Activated T-helper 2 cell treated with anti-CD3 and anti-CD28 coated beads, Interferon-gamma antibody, Interleukin-2, Interleukin-4, amounts not matched to agents 10 μg/mL and 5 μg/mL and 100 μg/mL, durations not matched to agents 14 hours and 24 hours and 36 hours (primary cell): ENCODE measurements around the gene OR52L1. TPM values are rescaled to one million over a fixed set of nuclear protein-coding genes. Genes with fewer than 3 reads are reported as not detected.

Experiments
- DNase-seq: peaks from one replicate; pipeline ENCODE4 v3.0.0; 2021; ENCODE audit warnings: low spot score
- H3K27ac Mint-ChIP-seq: one replicate; pipeline ENCODE4 v1.8.0; 2021; ENCODE audit warnings: mixed read lengths
- H3K27me3 Mint-ChIP-seq: one replicate; pipeline ENCODE4 v1.8.0; 2021; ENCODE audit warnings: low read depth, mixed read lengths
- H3K36me3 Mint-ChIP-seq: one replicate; pipeline ENCODE4 v1.8.0; 2021; ENCODE audit warnings: low read depth, mixed read lengths
- H3K4me1 Mint-ChIP-seq: one replicate; pipeline ENCODE4 v1.8.0; 2021; ENCODE audit warnings: low read depth, mixed read lengths
- H3K4me3 Mint-ChIP-seq: one replicate; pipeline ENCODE4 v1.8.0; 2021; ENCODE audit warnings: low read depth, mild to moderate bottlenecking, moderate library complexity, mixed read lengths
- H3K9me3 Mint-ChIP-seq: one replicate; pipeline ENCODE4 v1.8.0; 2021; ENCODE audit warnings: mixed read lengths
- intact Hi-C: fragments of 100-400 bp; cut with micrococcal nuclease; formaldehyde crosslinking; loops from one replicate; pipeline ENCODE4 v1.15.1; 2023
- total RNA-seq: library from RNA; stranded (reverse); gene quantifications from 2 replicates; pipeline ENCODE4 v1.2.3, GENCODE V29; 2022

Gene OR52L1
- not detected in 2 replicates for total RNA-seq

- Mint-ChIP-seq H3K36me3 (no peaks in the 10 kb centered on the region), H3K4me1 (no peaks in the 10 kb centered on the region), H3K27ac (no peak within 1 kb of the TSS), H3K9me3 (no peaks in the 10 kb centered on the region), H3K27me3 (peaks cover 2% of the 10 kb centered on the region), H3K4me3 (no peak within 1 kb of the TSS)
- intact Hi-C loops, result loop anchor here (10.0 kb wide), 1 partner anchor 58 kb away; no protein-coding TSS in a partner anchor
- no peak for DNase-seq
Observed at GRCh38 chr11:5986885-5987284, at the start of gene OR52L1. TSS of gene OR52L1 (minus strand) at chr11:5986985. CDS start at chr11:5986930, 55 bp downstream.

GRCh38 chr11:6030708-6031405, 44.1 kb upstream of the OR52L1 start, which contains the start of gene OR56A1:
TSS of gene OR56A1 (minus strand) at chr11:6030758. CDS start at chr11:6027692, 3,066 bp downstream.
- Mint-ChIP-seq H3K27me3 (peaks cover 6% of the 10 kb centered on the region), H3K4me3 (no peak within 1 kb of the TSS), H3K4me1 (no peaks in the 10 kb centered on the region), H3K9me3 (no peaks in the 10 kb centered on the region), H3K27ac (no peak within 1 kb of the TSS), H3K36me3 (no peaks in the 10 kb centered on the region)
- intact Hi-C loops, result no loop called here
- DNase-seq, result no peak

GRCh38 chr11:6027501-6027900, 40.7 kb upstream of the OR52L1 start:
- H3K27ac Mint-ChIP-seq, result no peak overlapping the region
- intact Hi-C loops, result loop anchor here (10.0 kb wide), 1 partner anchor 237 kb away; no protein-coding TSS in a partner anchor
- H3K9me3 Mint-ChIP-seq, result no peaks in the 10 kb centered on the region
- H3K4me1 Mint-ChIP-seq, result no peaks in the 10 kb centered on the region
- peaks cover 17% of the 10 kb centered on the region for H3K27me3 Mint-ChIP-seq
- H3K4me3 Mint-ChIP-seq, result no peak overlapping the region
- no peaks in the 10 kb centered on the region for H3K36me3 Mint-ChIP-seq
- no peak for DNase-seq

GRCh38 chr11:6025056-6025455, 38.3 kb upstream of the OR52L1 start:
- Mint-ChIP-seq H3K4me3 (no peak overlapping the region), H3K4me1 (no peaks in the 10 kb centered on the region), H3K27me3 (peaks cover 25% of the 10 kb centered on the region), H3K27ac (no peak overlapping the region), H3K36me3 (no peaks in the 10 kb centered on the region), H3K9me3 (no peaks in the 10 kb centered on the region)
- intact Hi-C loops, result loop anchor here (10.0 kb wide), 1 partner anchor 240 kb away; no protein-coding TSS in a partner anchor
- no peak for DNase-seq

- Mint-ChIP-seq H3K9me3 (no peaks in the 10 kb centered on the region), H3K36me3 (no peaks in the 10 kb centered on the region), H3K4me1 (no peaks in the 10 kb centered on the region), H3K27ac (no peak overlapping the region), H3K4me3 (no peak overlapping the region), H3K27me3 (peaks cover 30% of the 10 kb centered on the region)
- DNase-seq, result no peak
- intact Hi-C loops, result loop anchor here (2.0 to 10.0 kb wide), 3 partner anchors 242 to 330 kb away; no protein-coding TSS in a partner anchor
Observed at GRCh38 chr11:6022956-6023355, 36.2 kb upstream of the OR52L1 start.

- H3K4me1 Mint-ChIP-seq, result no peaks in the 10 kb centered on the region
- intact Hi-C loops, result no loop called here
- no peaks in the 10 kb centered on the region for H3K9me3 Mint-ChIP-seq
- no peak overlapping the region for H3K27ac Mint-ChIP-seq
- no peak for DNase-seq
- H3K36me3 Mint-ChIP-seq, result no peaks in the 10 kb centered on the region
- H3K27me3 Mint-ChIP-seq, result peaks cover 10% of the 10 kb centered on the region
- H3K4me3 Mint-ChIP-seq, result no peak overlapping the region
Observed at GRCh38 chr11:6013042-6013441, 26.3 kb upstream of the OR52L1 start.

GRCh38 chr11:6012035-6012668, 25.4 kb upstream of the OR52L1 start:
- H3K9me3 Mint-ChIP-seq, result no peaks in the 10 kb centered on the region
- H3K4me3 Mint-ChIP-seq, result no peak overlapping the region
- intact Hi-C loops, result no loop called here
- no peak overlapping the region for H3K27ac Mint-ChIP-seq
- no peak for DNase-seq
- H3K4me1 Mint-ChIP-seq, result no peaks in the 10 kb centered on the region
- H3K36me3 Mint-ChIP-seq, result no peaks in the 10 kb centered on the region
- peaks cover 7% of the 10 kb centered on the region for H3K27me3 Mint-ChIP-seq

GRCh38 chr11:6006846-6007245, 20.1 kb upstream of the OR52L1 start, which contains the start of gene OR56A4:
TSS of gene OR56A4 (minus strand) at chr11:6006946. CDS start at chr11:6002992, 3,954 bp downstream.
- Mint-ChIP-seq H3K36me3 (no peaks in the 10 kb centered on the region), H3K9me3 (no peaks in the 10 kb centered on the region), H3K27ac (no peak within 1 kb of the TSS), H3K27me3 (peaks cover 7% of the 10 kb centered on the region), H3K4me3 (no peak within 1 kb of the TSS), H3K4me1 (no peaks in the 10 kb centered on the region)
- no peak for DNase-seq
- intact Hi-C loops, result no loop called here

- intact Hi-C loops, result no loop called here
- H3K9me3 Mint-ChIP-seq, result no peaks in the 10 kb centered on the region
- H3K4me1 Mint-ChIP-seq, result no peaks in the 10 kb centered on the region
- no peaks in the 10 kb centered on the region for H3K36me3 Mint-ChIP-seq
- no peak overlapping the region for H3K27ac Mint-ChIP-seq
- no peak overlapping the region for H3K4me3 Mint-ChIP-seq
- H3K27me3 Mint-ChIP-seq, result peaks cover 7% of the 10 kb centered on the region
- DNase-seq, result no peak
Observed at GRCh38 chr11:6006395-6006794, 19.6 kb upstream of the OR52L1 start.

- intact Hi-C loops, result no loop called here
- Mint-ChIP-seq H3K36me3 (no peaks in the 10 kb centered on the region), H3K4me3 (no peak overlapping the region), H3K4me1 (no peaks in the 10 kb centered on the region), H3K27me3 (peaks cover 2% of the 10 kb centered on the region), H3K27ac (no peak overlapping the region), H3K9me3 (no peaks in the 10 kb centered on the region)
- DNase-seq, result no peak
Observed at GRCh38 chr11:6002202-6002699, 15.5 kb upstream of the OR52L1 start.

- H3K4me3 Mint-ChIP-seq, result no peak overlapping the region
- no peaks in the 10 kb centered on the region for H3K9me3 Mint-ChIP-seq
- no peaks in the 10 kb centered on the region for H3K4me1 Mint-ChIP-seq
- no peak overlapping the region for H3K27ac Mint-ChIP-seq
- H3K36me3 Mint-ChIP-seq, result no peaks in the 10 kb centered on the region
- no peaks in the 10 kb centered on the region for H3K27me3 Mint-ChIP-seq
- intact Hi-C loops, result no loop called here
- no peak for DNase-seq
Observed at GRCh38 chr11:5994791-5995190, 8.0 kb upstream of the OR52L1 start.

- no peak for DNase-seq
- no peak overlapping the region for H3K4me3 Mint-ChIP-seq
- H3K9me3 Mint-ChIP-seq, result no peaks in the 10 kb centered on the region
- no peaks in the 10 kb centered on the region for H3K36me3 Mint-ChIP-seq
- H3K27ac Mint-ChIP-seq, result no peak overlapping the region
- intact Hi-C loops, result no loop called here
- H3K27me3 Mint-ChIP-seq, result peaks cover 2% of the 10 kb centered on the region
- no peaks in the 10 kb centered on the region for H3K4me1 Mint-ChIP-seq
Observed at GRCh38 chr11:5992604-5993251, 5.9 kb upstream of the OR52L1 start.
